ENCODE data around the gene JSRP1. TPM values are rescaled to one million over a fixed set of nuclear protein-coding genes. Genes with fewer than 3 reads are reported as not detected.
A peak's percentile ranks its signal among the peaks of the same experiment; 100 is the strongest.

JSRP1 gene
- polyA plus RNA-seq, 1 donor from 2014 or later = 1.4 TPM

- Histone ChIP-seq H3K36me3 (ENCODE audit: insufficient read depth, low read length) (no peaks in the 10 kb centered on the region), H2AFZ (ENCODE audit: low read depth, low read length) (no peak overlapping the region), H3K9ac (ENCODE audit: low read length) (no peak overlapping the region), H3K9me3 (ENCODE audit: low read length) (no peaks in the 10 kb centered on the region), H3K27ac (ENCODE audit: low read length) (no peak overlapping the region), H3K27me3 (ENCODE audit: insufficient read depth, low read depth, low read length) (no peaks in the 10 kb centered on the region), H3K79me2 (replicated peaks; ENCODE audit: insufficient read depth, low read length) (peaks cover 22% of the 10 kb centered on the region), H3F3A (ENCODE audit: insufficient read depth, low read length, poor library complexity, severe bottlenecking) (no peaks in the 10 kb centered on the region), H3K9me2 (ENCODE audit: insufficient read depth, low read length) (no peaks in the 10 kb centered on the region), H4K20me1 (ENCODE audit: insufficient read depth) (no peaks in the 10 kb centered on the region), H3K4me2 (ENCODE audit: low read length) (no peak overlapping the region), H3K4me3 (ENCODE audit: low read length) (no peak overlapping the region)
- TF ChIP-seq RAD21 (conservative IDR thresholded peaks at IDR 0.05) (no peak), MXI1 (conservative IDR thresholded peaks at IDR 0.05; ENCODE audit: poor library complexity, severe bottlenecking) (no peak), EZH2 (IDR thresholded peaks at IDR 0.05; ENCODE audit: borderline replicate concordance, insufficient read depth, low read length, poor library complexity, severe bottlenecking) (no peak), TAF1 (IDR thresholded peaks at IDR 0.05; ENCODE audit: low read depth) (no peak), POLR2AphosphoS5 (IDR thresholded peaks at IDR 0.05) (no peak), EP300 (conservative IDR thresholded peaks at IDR 0.05; ENCODE audit: poor library complexity, severe bottlenecking) (no peak), SMC3 (conservative IDR thresholded peaks at IDR 0.05; ENCODE audit: poor library complexity) (no peak), REST (IDR thresholded peaks at IDR 0.05; ENCODE audit: borderline replicate concordance) (no peak)
- TF ChIP-seq, protein P1, sequence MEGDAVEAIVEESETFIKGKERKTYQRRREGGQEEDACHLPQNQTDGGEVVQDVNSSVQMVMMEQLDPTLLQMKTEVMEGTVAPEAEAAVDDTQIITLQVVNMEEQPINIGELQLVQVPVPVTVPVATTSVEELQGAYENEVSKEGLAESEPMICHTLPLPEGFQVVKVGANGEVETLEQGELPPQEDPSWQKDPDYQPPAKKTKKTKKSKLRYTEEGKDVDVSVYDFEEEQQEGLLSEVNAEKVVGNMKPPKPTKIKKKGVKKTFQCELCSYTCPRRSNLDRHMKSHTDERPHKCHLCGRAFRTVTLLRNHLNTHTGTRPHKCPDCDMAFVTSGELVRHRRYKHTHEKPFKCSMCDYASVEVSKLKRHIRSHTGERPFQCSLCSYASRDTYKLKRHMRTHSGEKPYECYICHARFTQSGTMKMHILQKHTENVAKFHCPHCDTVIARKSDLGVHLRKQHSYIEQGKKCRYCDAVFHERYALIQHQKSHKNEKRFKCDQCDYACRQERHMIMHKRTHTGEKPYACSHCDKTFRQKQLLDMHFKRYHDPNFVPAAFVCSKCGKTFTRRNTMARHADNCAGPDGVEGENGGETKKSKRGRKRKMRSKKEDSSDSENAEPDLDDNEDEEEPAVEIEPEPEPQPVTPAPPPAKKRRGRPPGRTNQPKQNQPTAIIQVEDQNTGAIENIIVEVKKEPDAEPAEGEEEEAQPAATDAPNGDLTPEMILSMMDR (IDR thresholded peaks at IDR 0.05; ENCODE audit: poor library complexity, severe bottlenecking) = no peak
Observed at GRCh38 chr19:2231621-2232221, 24.5 kb downstream of the JSRP1 start.

DNA sequence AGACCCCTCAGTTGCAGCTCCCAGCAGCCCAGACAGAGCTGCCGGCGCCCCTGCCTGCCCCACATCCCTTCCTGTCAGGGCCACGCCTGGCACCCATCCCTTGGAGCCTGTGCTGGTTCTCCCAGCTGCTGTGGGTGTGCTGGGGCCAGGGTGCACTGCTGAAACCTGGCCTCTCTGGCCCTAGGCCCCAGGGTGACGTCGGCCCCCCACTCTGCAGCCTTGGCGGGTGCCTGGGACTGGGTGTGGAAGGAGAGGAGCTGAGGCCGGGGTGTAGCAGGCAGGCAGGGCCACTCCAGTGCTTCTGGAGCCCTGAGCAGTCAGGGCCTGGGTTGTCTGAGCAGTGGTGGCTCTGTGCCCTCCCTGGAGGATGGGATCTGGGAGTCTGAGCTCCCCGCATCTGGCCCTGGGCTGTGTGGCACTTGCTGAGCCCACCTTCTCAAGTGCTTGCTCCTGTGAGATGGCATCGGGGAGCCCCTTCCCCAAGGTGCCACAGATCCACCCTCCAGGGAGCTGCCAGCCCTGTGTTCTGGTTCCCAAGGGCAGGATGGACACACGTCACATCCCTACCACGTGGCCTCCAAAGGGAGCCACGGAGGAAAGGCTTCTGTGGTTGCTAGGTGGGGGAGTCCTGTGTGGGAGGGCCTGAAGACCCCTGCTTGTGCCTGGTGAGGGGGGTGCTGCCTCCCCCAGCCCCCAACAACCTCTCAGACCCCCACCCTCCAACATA lies 25.2 kb downstream of the JSRP1 start:
- Histone ChIP-seq H2AFZ (ENCODE audit: low read depth, low read length) (no peak overlapping the region), H4K20me1 (ENCODE audit: insufficient read depth) (no peaks in the 10 kb centered on the region), H3K9ac (ENCODE audit: low read length) (no peak overlapping the region), H3K36me3 (ENCODE audit: insufficient read depth, low read length) (no peaks in the 10 kb centered on the region), H3K4me2 (ENCODE audit: low read length) (no peak overlapping the region), H3K27ac (ENCODE audit: low read length) (no peak overlapping the region), H3K9me3 (ENCODE audit: low read length) (no peaks in the 10 kb centered on the region), H3K4me3 (ENCODE audit: low read length) (no peak overlapping the region), H3K27me3 (ENCODE audit: insufficient read depth, low read depth, low read length) (no peaks in the 10 kb centered on the region), H3F3A (ENCODE audit: insufficient read depth, low read length, poor library complexity, severe bottlenecking) (no peaks in the 10 kb centered on the region), H3K9me2 (ENCODE audit: insufficient read depth, low read length) (no peaks in the 10 kb centered on the region), H3K79me2 (replicated peaks; ENCODE audit: insufficient read depth, low read length) (peaks cover 21% of the 10 kb centered on the region)
- no peak for TF ChIP-seq EZH2 (IDR thresholded peaks at IDR 0.05; ENCODE audit: borderline replicate concordance, insufficient read depth, low read length, poor library complexity, severe bottlenecking)
- TF ChIP-seq POLR2AphosphoS5 (IDR thresholded peaks at IDR 0.05) = peak; percentile 10

All from neural cell (in vitro differentiated cells).